ENCODE results near the gene ZNF618.

DNA sequence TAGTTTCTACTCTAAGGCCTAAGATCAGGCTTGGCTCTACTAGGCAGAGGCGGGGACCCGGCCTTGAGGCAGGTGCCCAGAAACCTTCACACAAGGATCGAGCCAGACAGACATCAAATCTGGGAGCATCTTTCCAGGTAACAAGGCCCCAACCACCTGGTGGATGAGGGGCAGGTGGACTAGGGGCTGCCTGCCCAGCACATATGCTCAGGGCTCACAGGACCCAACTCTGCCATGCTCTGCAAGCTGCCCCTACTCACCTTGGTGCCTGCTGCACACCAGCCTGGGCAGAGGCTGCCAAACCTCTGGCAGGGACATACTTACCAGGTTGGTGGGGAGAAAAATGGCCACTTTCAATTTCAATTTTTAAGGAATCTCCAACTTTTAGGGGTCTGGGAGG is 2.2 kb upstream of the ZNF618 start:
- no peak for TF ChIP-seq POLR2A (IDR thresholded peaks at IDR 0.05; ENCODE audit: low read depth, low read length)
- TF ChIP-seq POLR2AphosphoS5 (IDR thresholded peaks at IDR 0.05; ENCODE audit: low read depth, low read length), result no peak
- TF ChIP-seq TAF1 (IDR thresholded peaks at IDR 0.05; ENCODE audit: borderline replicate concordance, low read depth, low read length), result no peak

Data from GM12892 (cell line).